A673 (cell line): ENCODE data around the gene ZNF83. TPM values are rescaled to one million over a fixed set of nuclear protein-coding genes. Genes with fewer than 3 reads are reported as not detected.

Experiments
- BruUV-seq: library from RNA; stranded (reverse); fragments of 400-500 nt; replicated peaks from 2 replicates; lab custom pipeline; 2021; lab: Mats Ljungman, UMichigan
- CTCF ChIA-PET: fragments of 300-600 bp; sonication (Branson Sonifier 250); formaldehyde crosslinking; loops from one replicate; lab custom pipeline; 2022; ENCODE audit warnings: antibody characterized with exemption; lab: Charles Lee
- POLR2A ChIA-PET: fragments of 300-600 bp; sonication (Branson Sonifier 250); formaldehyde crosslinking; loops from one replicate; lab custom pipeline; 2022; ENCODE audit warnings: antibody characterized with exemption; ENCODE audit not compliant: low non-redundant PET; lab: Charles Lee
- DNase-seq: peaks from one replicate; pipeline ENCODE4 v3.0.0-alpha.2; 2015; ENCODE audit warnings: low spot score
- H3K27ac ChIP-seq: fragments of 200-600 bp; sonication (generic); 2 replicates; pipeline ENCODE4 v1.5.1; 2016; ENCODE audit warnings: mixed run types, low read depth, mild to moderate bottlenecking, mixed read lengths, antibody characterized with exemption, low read length; ENCODE audit not compliant: poor library complexity, severe bottlenecking
- H3K27me3 ChIP-seq: fragments of 200-600 bp; sonication (generic); replicated peaks from 2 replicates; pipeline ENCODE4 v1.6.1; 2017; ENCODE audit warnings: mixed run types, low read depth, mild to moderate bottlenecking, mixed read lengths, antibody characterized with exemption, low read length; ENCODE audit not compliant: insufficient read depth, poor library complexity
- H3K36me3 ChIP-seq: fragments of 200-600 bp; sonication (generic); 2 replicates; pipeline ENCODE4 v1.6.1; 2016; ENCODE audit warnings: mixed run types, mild to moderate bottlenecking, mixed read lengths, antibody characterized with exemption, low read length; ENCODE audit not compliant: insufficient read depth, poor library complexity, severe bottlenecking
- H3K4me1 ChIP-seq: fragments of 200-600 bp; sonication (generic); 2 replicates; pipeline ENCODE4 v1.6.1; 2017; ENCODE audit warnings: mixed run types, mild to moderate bottlenecking, mixed read lengths, antibody characterized with exemption, low read length; ENCODE audit not compliant: insufficient read depth, poor library complexity, severe bottlenecking
- H3K4me3 ChIP-seq: fragments of 200-600 bp; sonication (generic); 2 replicates; pipeline ENCODE4 v1.5.1; 2016; ENCODE audit warnings: low read depth, mixed run types, mild to moderate bottlenecking, mixed read lengths, low read length; ENCODE audit not compliant: poor library complexity, severe bottlenecking
- H3K9me3 ChIP-seq: fragments of 200-600 bp; sonication (generic); 2 replicates; pipeline ENCODE4 v1.6.1; 2016; ENCODE audit warnings: mixed run types, low read depth, mild to moderate bottlenecking, mixed read lengths, antibody characterized with exemption, low read length; ENCODE audit not compliant: poor library complexity, severe bottlenecking
- EZH2 ChIP-seq: fragments of 200-600 bp; sonication (generic); IDR thresholded peaks from 2 replicates; pipeline ENCODE4 v1.6.1; 2017; ENCODE audit warnings: borderline replicate concordance, low read depth, mild to moderate bottlenecking, mixed read lengths, antibody characterized with exemption, low read length; ENCODE audit not compliant: poor library complexity, severe bottlenecking
- intact Hi-C: fragments of 100-400 bp; cut with micrococcal nuclease; formaldehyde crosslinking; loops from one replicate; pipeline ENCODE4 v1.10.0; 2022; ENCODE audit not compliant: unreplicated experiment
- total RNA-seq: library from RNA; stranded (reverse); gene quantifications from 2 replicates; pipeline ENCODE4 v1.2.3, GENCODE V29; 2021
- TF ChIP-seq, protein P1 (sequence below): fragments of 300-800, 200-600 bp; sonication (generic); conservative IDR thresholded peaks from 2 replicates; pipeline ENCODE4 v1.5.1; 2017; ENCODE audit warnings: low read depth, mild to moderate bottlenecking, antibody characterized with exemption, low read length, moderate library complexity, mixed read lengths

Gene ZNF83
- total RNA-seq, 1 experiment from 2014 or later = 23.0 TPM

GRCh38 chr19:52665027-52665426 is 26.9 kb upstream of the ZNF83 start:
- no peak overlapping the region for H3K4me3 ChIP-seq
- TF ChIP-seq, protein P1, sequence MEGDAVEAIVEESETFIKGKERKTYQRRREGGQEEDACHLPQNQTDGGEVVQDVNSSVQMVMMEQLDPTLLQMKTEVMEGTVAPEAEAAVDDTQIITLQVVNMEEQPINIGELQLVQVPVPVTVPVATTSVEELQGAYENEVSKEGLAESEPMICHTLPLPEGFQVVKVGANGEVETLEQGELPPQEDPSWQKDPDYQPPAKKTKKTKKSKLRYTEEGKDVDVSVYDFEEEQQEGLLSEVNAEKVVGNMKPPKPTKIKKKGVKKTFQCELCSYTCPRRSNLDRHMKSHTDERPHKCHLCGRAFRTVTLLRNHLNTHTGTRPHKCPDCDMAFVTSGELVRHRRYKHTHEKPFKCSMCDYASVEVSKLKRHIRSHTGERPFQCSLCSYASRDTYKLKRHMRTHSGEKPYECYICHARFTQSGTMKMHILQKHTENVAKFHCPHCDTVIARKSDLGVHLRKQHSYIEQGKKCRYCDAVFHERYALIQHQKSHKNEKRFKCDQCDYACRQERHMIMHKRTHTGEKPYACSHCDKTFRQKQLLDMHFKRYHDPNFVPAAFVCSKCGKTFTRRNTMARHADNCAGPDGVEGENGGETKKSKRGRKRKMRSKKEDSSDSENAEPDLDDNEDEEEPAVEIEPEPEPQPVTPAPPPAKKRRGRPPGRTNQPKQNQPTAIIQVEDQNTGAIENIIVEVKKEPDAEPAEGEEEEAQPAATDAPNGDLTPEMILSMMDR = no peak
- H3K9me3 ChIP-seq = no peaks in the 10 kb centered on the region
- no peak for DNase-seq
- no peaks in the 10 kb centered on the region for H3K4me1 ChIP-seq
- CTCF ChIA-PET = no interaction called here
- H3K27me3 ChIP-seq = no peaks in the 10 kb centered on the region
- POLR2A ChIA-PET = no interaction called here
- intact Hi-C loops = no loop called here
- H3K27ac ChIP-seq = no peak overlapping the region
- no TSS peak for BruUV-seq
- H3K36me3 ChIP-seq = no peaks in the 10 kb centered on the region

DNA sequence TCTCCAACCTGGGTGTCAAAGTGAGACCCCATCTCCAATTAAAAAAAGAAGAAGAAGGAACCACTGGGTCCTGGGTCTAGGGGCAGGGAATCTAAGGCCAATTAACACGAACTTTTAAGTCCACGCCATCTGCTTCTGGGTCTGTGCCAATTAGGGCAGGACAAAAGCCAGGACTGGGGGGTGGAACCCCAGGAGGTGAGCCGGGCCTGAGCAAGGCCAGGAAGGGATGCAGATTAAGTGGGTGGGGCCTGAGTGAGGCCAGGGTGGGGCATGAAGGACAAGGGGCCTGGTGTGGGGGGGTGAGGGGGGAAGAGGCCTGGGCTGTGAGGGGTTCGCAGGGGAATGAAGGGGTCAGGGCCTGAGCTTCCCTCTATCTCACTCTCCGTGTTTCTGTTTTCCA is 26.3 kb upstream of the ZNF83 start:
- H3K27ac ChIP-seq = no peak overlapping the region
- TF ChIP-seq EZH2 = no peak
- TF ChIP-seq, protein P1 = no peak
- DNase-seq = no peak
- intact Hi-C loops = no loop called here
- H3K9me3 ChIP-seq = no peaks in the 10 kb centered on the region
- H3K4me3 ChIP-seq = no peak overlapping the region
- no peaks in the 10 kb centered on the region for H3K36me3 ChIP-seq
- CTCF ChIA-PET = no interaction called here
- no peaks in the 10 kb centered on the region for H3K4me1 ChIP-seq
- H3K27me3 ChIP-seq = no peaks in the 10 kb centered on the region
- no TSS peak for BruUV-seq
- POLR2A ChIA-PET = no interaction called here

GRCh38 chr19:52662631-52663030 is 24.5 kb upstream of the ZNF83 start:
- TF ChIP-seq, protein P1 = no peak
- no peak for TF ChIP-seq EZH2
- BruUV-seq = no TSS peak
- CTCF ChIA-PET = no interaction called here
- peaks cover 5% of the 10 kb centered on the region for H3K36me3 ChIP-seq
- no peak overlapping the region for H3K4me3 ChIP-seq
- intact Hi-C loops = no loop called here
- H3K27me3 ChIP-seq = no peaks in the 10 kb centered on the region
- POLR2A ChIA-PET = no interaction called here
- no peak overlapping the region for H3K27ac ChIP-seq
- H3K4me1 ChIP-seq = no peaks in the 10 kb centered on the region
- DNase-seq = no peak
- H3K9me3 ChIP-seq = no peaks in the 10 kb centered on the region
